ENCODE results near the gene CEP192.
A peak's percentile ranks its signal among the peaks of the same experiment; 100 is the strongest.
"Not testable (repeated sequence)": the region's sequence is repeated elsewhere in the genome, so short reads cannot be mapped to it uniquely, and the experiment has no call there.

CEP192 gene

DNA sequence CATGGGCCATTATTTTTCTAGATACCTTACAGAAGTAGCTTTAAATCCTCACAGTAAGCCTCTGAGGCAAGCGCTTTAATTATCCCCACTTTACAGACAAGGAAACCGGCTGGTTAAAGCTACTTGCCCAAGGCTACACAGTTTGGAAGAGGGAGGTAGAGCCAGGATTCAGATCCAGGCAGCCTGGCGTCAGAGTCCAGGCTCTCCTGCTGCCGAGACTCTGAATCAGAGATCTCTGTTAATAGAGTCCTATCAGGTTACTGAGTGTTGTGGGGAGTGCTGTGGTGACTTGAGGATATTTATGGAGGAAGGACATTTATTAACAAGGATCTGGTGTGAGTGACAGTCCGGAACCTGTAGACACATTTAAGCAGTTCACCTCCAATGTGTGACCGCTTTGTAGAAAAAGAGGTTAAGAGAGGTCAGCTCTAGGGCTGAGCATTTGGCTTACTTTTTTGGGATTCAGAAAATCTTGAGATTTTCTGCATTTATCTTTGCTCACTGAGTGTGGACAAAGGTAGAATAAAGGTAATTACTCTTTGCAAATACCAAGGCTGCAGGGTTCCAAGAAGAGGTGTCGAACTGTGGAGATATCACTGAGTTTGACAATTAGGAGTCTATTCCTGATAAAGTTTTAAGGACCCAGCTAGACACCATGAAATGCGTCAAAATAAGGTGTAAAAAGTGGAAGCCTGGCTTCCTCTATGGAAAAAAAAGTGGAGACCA is 1.6 kb upstream of the CEP192 start:
- no peaks in the 10 kb centered on the region for H3K9me3 ChIP-seq (replicated peaks in 1 of 11)
- H3K27me3 ChIP-seq: no peaks in the 10 kb centered on the region
- H3K4me2 ChIP-seq: peak overlapping the region; percentile 76 to 90 (median 85)
- no peak overlapping the region for H3K9ac ChIP-seq
- H3K27ac ChIP-seq: 0 out of 22 replicates have a peak overlapping the region, but pooled peaks of 1 of the 11 experiments have one; percentile 82
- H3K4me3 ChIP-seq: no peak overlapping the region
- H3K4me1 ChIP-seq: peaks cover 23 to 38% (median 30%) of the 10 kb centered on the region in 10 experiments
- no peak for TF ChIP-seq Cebpa-rat (IDR thresholded peaks at IDR 0.05)
- peaks cover 13 to 43% (median 22%) of the 10 kb centered on the region in 11 experiments; a peak in 21 of 22 replicates for H3K36me3 ChIP-seq
- peaks cover 7 to 24% (median 16%) of the 10 kb centered on the region in 11 experiments; a peak in 19 of 22 replicates for H4K20me1 ChIP-seq

DNA sequence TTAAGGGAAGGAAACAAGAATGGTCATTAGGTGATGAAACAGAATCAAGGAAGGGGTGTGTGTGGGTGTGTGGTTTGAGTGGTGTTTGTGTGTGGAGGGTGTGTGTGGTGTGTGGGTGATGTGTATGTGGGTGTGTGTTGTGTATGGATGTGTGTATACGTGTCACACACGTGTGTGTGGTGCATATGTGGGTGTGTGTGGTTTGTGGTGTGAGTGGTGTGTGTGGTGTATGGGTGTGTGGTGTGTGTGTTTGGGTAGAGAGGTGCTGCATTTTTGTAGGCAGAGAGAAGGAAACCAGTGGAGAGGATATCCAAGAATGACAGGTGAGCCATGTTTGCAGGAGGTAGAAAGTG is 1.1 kb upstream of the CEP192 start:
- no peak for TF ChIP-seq Cebpa-rat (IDR thresholded peaks at IDR 0.05)
- H3K27me3 ChIP-seq: no peaks in the 10 kb centered on the region
- H3K9ac ChIP-seq: peak overlapping the region in 9 of 11 experiments; percentile 87 to 94 (median 88); a peak in 15 of 22 replicates
- H3K4me3 ChIP-seq: peak overlapping the region in 9 of 10 experiments; percentile 70 to 91 (median 82); a peak in 14 of 20 replicates
- H3K36me3 ChIP-seq: peaks cover 9 to 41% (median 23%) of the 10 kb centered on the region in 11 experiments; a peak in 20 of 22 replicates
- no peaks in the 10 kb centered on the region for H3K9me3 ChIP-seq (replicated peaks in 1 of 11)
- H3K4me2 ChIP-seq: peak overlapping the region; percentile 76 to 90 (median 85)
- H3K4me1 ChIP-seq: peaks cover 23 to 38% (median 30%) of the 10 kb centered on the region in 10 experiments
- peaks cover 7 to 25% (median 16%) of the 10 kb centered on the region in 11 experiments; a peak in 19 of 22 replicates for H4K20me1 ChIP-seq
- peak overlapping the region in 9 of 11 experiments; percentile 82 to 94 (median 87); a peak in 18 of 22 replicates for H3K27ac ChIP-seq

DNA sequence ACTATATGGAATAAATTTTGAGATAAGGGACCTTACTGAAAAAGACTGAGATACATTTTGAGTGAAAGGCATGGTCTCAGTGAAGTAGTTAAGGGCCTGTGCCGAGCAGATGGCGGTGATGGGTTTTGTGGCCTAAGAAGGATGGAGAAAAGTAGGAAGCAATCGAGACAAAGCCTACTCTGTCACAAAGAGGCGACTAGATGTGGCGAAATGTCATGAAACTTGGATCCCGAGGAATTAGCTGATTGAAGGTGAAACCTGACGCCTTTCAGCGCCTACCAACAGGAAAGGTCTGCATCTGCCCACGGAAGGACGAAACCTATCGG is 558 bp upstream of the CEP192 start:
- peaks cover 10 to 30% (median 21%) of the 10 kb centered on the region in 11 experiments; a peak in 20 of 22 replicates for H4K20me1 ChIP-seq
- H3K9ac ChIP-seq: peak overlapping the region; percentile 75 to 94 (median 88)
- H3K27me3 ChIP-seq: no peaks in the 10 kb centered on the region
- no peak for TF ChIP-seq Cebpa-rat (IDR thresholded peaks at IDR 0.05)
- H3K27ac ChIP-seq: peak overlapping the region in 10 of 11 experiments; percentile 64 to 94 (median 86); a peak in 20 of 22 replicates
- H3K4me2 ChIP-seq: peak overlapping the region; percentile 76 to 90 (median 85)
- H3K4me1 ChIP-seq: peaks cover 23 to 38% (median 30%) of the 10 kb centered on the region in 10 experiments
- peaks cover 6 to 41% (median 20%) of the 10 kb centered on the region in 11 experiments; a peak in 16 of 22 replicates for H3K36me3 ChIP-seq
- peak overlapping the region; percentile 70 to 91 (median 81) for H3K4me3 ChIP-seq
- no peaks in the 10 kb centered on the region for H3K9me3 ChIP-seq (replicated peaks in 1 of 11)

DNA sequence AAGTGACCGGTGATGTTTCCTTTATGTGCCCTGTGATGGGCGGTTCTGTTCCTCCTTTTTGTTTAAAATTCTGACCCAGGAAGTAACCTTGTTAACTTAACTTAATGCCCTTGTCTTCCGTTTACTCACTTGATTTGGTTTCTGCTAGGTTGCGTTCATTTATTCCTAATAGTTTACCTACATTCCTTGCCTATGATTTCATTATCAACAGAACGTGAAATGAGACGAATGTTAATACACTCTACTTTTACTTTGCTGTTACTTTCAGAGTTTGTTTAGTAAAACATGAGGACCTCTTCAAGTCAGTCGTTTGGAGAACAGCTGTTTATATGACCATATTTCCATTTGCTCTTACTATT is 638 bp downstream of the CEP192 start:
- Histone ChIP-seq H3K9me3 (replicated peaks in 1 of 11) (no peaks in the 10 kb centered on the region), H3K4me3 (peak overlapping the region; percentile 70 to 91 (median 81)), H3K36me3 (peaks cover 5 to 43% (median 16%) of the 10 kb centered on the region in 11 experiments; a peak in 18 of 22 replicates), H3K27ac (peak overlapping the region; percentile 50 to 94 (median 86); a peak in 21 of 22 replicates), H3K9ac (peak overlapping the region; percentile 78 to 94 (median 88)), H3K27me3 (no peaks in the 10 kb centered on the region), H4K20me1 (peaks cover 22 to 42% (median 33%) of the 10 kb centered on the region in 11 experiments; a peak in 20 of 22 replicates), H3K4me1 (peaks cover 23 to 46% (median 32%) of the 10 kb centered on the region in 10 experiments), H3K4me2 (peak overlapping the region; percentile 87 to 98 (median 93))
- TF ChIP-seq Cebpa-rat (IDR thresholded peaks at IDR 0.05): no peak

DNA sequence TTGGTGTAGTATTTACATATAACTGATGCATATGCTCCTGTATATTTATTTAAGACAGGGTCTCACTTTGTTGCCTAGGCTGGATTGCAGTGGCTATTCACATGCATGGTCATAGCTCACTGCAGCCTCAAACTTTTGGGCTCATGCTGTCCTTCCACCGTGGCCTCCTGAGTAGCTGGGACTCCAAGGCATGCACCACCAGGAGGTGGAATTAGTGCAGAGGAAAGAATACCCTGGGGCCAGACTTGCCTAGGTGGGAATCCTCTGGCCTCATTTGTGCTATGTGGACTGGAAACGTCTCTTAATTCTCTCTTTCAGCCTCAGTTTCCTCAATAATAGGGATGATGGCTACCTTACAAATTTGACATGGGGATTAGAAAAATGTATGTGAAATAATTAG is 2.3 kb downstream of the CEP192 start:
- Histone ChIP-seq H3K4me1 (peaks cover 23 to 46% (median 32%) of the 10 kb centered on the region in 10 experiments), H3K36me3 (peaks cover under 1 to 46% (median 13%) of the 10 kb centered on the region in 11 experiments; a peak in 14 of 22 replicates), H3K27ac (no peak overlapping the region), H3K9me3 (replicated peaks in 1 of 11) (no peaks in the 10 kb centered on the region), H3K4me2 (peak overlapping the region; percentile 87 to 98 (median 93)), H3K4me3 (peak overlapping the region in 3 of 10 experiments; percentile 16 to 91 (median 85); a peak in 7 of 20 replicates), H3K9ac (no peak overlapping the region), H4K20me1 (peaks cover 33 to 58% (median 49%) of the 10 kb centered on the region in 11 experiments; a peak in 20 of 22 replicates), H3K27me3 (no peaks in the 10 kb centered on the region)
- TF ChIP-seq Cebpa-rat (IDR thresholded peaks at IDR 0.05): no peak

DNA sequence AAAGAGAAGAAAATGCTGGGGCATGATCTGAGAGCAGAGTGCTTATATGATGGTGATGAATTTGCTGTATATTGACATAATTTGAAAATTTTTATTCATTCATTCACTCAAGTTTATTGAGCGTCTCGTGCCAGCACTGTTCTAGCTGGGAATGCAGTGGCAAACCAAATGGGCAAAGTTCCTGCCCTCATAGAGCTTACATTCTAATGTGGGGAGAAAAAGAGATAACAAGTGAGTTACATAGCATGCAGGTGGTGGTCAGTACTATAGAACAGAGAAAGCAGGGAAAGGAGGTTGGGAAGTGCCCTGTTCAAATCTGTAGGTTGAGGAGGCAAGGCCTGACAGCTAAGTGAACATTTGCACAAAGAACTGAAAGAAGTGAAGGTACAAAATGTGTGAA is 4.3 kb downstream of the CEP192 start:
- no peaks in the 10 kb centered on the region for H3K27me3 ChIP-seq
- no peak overlapping the region for H3K27ac ChIP-seq
- H4K20me1 ChIP-seq: peaks cover 33 to 75% (median 61%) of the 10 kb centered on the region in 11 experiments; a peak in 21 of 22 replicates
- TF ChIP-seq Cebpa-rat (IDR thresholded peaks at IDR 0.05): no peak
- no peak overlapping the region for H3K4me2 ChIP-seq
- no peak overlapping the region for H3K4me3 ChIP-seq
- H3K4me1 ChIP-seq: peaks cover 18 to 34% (median 20%) of the 10 kb centered on the region in 10 experiments
- peaks cover 12 to 60% (median 25%) of the 10 kb centered on the region in 11 experiments; a peak in 21 of 22 replicates for H3K36me3 ChIP-seq
- H3K9me3 ChIP-seq (replicated peaks in 1 of 11): no peaks in the 10 kb centered on the region
- H3K9ac ChIP-seq: no peak overlapping the region

DNA sequence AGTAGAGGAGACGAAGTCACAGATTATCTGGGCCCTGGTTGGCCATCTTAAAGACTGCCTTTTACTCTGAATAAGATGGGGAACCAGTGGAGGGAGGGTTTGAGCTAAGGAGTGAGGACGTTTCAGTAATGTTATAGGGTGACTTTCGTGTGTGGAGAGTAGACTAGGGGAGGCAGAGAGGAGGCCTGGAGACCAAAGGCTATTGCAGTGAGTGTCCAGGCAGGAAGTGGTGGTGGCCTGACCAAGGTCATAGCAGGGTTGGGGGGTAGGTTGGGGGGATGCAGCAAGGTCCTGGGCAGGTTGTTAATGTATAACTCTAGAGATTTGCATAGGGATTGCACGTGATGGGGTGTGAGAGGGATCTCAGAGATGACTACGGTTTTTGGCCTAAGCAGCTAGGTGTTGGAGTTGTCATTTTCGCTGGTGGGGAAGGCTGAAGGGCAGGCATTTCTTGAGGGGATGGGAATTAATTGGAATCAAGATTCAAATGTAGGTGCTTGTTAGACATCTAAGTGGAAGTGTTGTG is 4.9 kb downstream of the CEP192 start:
- H3K27me3 ChIP-seq: no peaks in the 10 kb centered on the region
- H3K27ac ChIP-seq: no peak overlapping the region
- peaks cover 39 to 81% (median 66%) of the 10 kb centered on the region in 11 experiments; a peak in 21 of 22 replicates for H4K20me1 ChIP-seq
- no peaks in the 10 kb centered on the region for H3K9me3 ChIP-seq (replicated peaks in 1 of 11)
- peaks cover 15 to 31% (median 18%) of the 10 kb centered on the region in 10 experiments for H3K4me1 ChIP-seq
- peaks cover 16 to 66% (median 31%) of the 10 kb centered on the region in 11 experiments for H3K36me3 ChIP-seq
- no peak overlapping the region for H3K4me2 ChIP-seq
- H3K9ac ChIP-seq: no peak overlapping the region
- no peak for TF ChIP-seq Cebpa-rat (IDR thresholded peaks at IDR 0.05)
- no peak overlapping the region for H3K4me3 ChIP-seq

DNA sequence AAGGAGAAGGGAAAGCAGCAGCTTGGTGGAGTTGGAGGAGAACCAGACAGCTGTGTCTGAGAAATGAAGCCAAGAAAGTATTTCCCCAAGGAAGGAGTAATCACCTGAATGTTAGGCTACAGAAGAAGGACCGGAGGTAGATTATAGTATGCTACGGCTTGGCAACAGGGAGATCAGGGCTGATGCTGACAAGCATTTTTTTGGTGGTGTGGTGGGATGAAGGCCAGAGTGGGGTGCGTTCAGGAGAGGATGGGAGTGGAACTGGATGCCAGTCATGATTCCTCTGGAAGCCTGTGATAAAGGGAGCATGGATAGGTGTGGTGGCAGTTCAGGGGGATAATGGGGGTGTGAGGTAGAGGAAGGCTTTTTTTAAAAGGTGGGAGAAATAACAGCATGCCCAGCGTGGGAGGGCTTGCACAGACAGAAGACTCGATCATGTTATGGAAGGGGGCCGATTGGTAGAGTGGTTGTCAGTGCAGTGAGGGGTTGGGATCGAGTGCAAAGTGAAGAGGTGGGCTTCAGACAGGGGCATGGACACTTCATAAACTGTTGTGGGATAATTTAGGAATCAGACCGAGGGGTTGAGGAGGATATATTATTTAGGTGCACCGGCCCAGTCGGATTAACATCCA is 5.6 kb downstream of the CEP192 start:
- Histone ChIP-seq H3K9ac (no peak overlapping the region), H3K4me2 (no peak overlapping the region), H3K27me3 (no peaks in the 10 kb centered on the region), H3K4me3 (no peak overlapping the region), H3K4me1 (peaks cover 15 to 31% (median 18%) of the 10 kb centered on the region in 10 experiments), H4K20me1 (peaks cover 41 to 86% (median 68%) of the 10 kb centered on the region in 11 experiments; a peak in 21 of 22 replicates), H3K9me3 (replicated peaks in 1 of 11) (no peaks in the 10 kb centered on the region), H3K36me3 (peaks cover 24 to 74% (median 39%) of the 10 kb centered on the region in 11 experiments), H3K27ac (no peak overlapping the region)
- TF ChIP-seq Cebpa-rat (IDR thresholded peaks at IDR 0.05): no peak

DNA sequence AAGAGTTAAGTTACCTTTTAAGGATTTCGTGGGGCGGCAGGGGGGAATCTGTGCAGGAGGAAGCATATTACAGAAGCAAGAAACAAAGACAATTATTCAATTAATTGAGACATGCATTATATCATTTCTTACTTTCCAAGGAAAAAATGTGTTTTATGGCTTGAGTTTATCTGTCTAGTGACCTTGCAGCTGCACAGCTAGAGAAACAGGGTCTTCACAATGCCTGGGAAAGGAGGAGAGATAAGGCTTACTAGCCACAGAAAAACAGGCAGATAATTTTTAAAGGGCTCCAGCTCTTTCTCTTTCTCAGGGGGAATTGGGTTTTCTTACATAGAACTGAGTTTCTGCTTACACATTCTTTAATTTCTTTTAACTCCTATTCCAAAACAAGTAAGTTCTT is 6.2 kb downstream of the CEP192 start:
- H3K4me1 ChIP-seq: peaks cover 13 to 31% (median 16%) of the 10 kb centered on the region in 10 experiments
- H3K4me3 ChIP-seq; H3K4me2 ChIP-seq; H3K27me3 ChIP-seq; H3K9me3 ChIP-seq (replicated peaks in 1 of 11); H3K27ac ChIP-seq; H3K9ac ChIP-seq: not testable (repeated sequence)
- H4K20me1 ChIP-seq: peaks cover 41 to 84% (median 68%) of the 10 kb centered on the region in 11 experiments; a peak in 21 of 22 replicates
- H3K36me3 ChIP-seq: peaks cover 27 to 78% (median 42%) of the 10 kb centered on the region in 11 experiments

Data from BLaER1 treated with 17β-estradiol and CSF1 and Interleukin-3, amounts not matched to agents 10 nM and 100 nM (cell line).